GM13977 (cell line): ENCODE data around the gene TTI1.

Source experiments
- DNase-seq: peaks from one replicate; pipeline ENCODE4 v3.0.0; 2012; ENCODE audit warnings: low spot score
- CTCF ChIP-seq: IDR thresholded peaks from 2 replicates; pipeline ENCODE4 v1.5.1; 2012; ENCODE audit warnings: mild to moderate bottlenecking, control low read depth; ENCODE audit not compliant: insufficient read depth; ENCODE audit errors: extremely low read depth, missing control alignments
- in situ Hi-C: fragments of 300-500 bp; cut with MboI; formaldehyde crosslinking; loops from one replicate; pipeline ENCODE4 v1.12.0; 2022; ENCODE audit warnings: low sequenced_read_pairs, low pct_unique_long_range_greater_than_20kb, mixed read lengths, inconsistent platforms; ENCODE audit not compliant: unreplicated experiment

The TTI1 gene

DNA sequence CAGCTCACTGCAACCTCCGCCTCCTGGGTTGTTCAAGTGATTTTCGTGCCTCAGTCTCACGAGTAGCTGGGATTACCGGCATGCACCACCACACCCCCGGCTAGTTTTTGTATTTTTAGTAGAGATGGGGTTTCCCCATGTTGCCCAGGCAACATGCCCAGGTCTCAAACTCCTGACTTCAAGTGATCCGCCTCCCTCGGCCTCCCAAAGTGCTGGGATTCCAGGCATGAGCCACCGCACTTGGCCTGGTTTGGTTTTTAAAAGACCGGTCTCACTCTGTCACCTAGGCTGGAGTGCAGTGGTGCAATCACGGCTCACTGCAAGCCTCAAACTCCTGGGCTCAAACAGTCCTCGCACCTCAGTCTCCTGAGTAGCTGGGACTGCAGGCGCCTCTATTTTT, 90.2 kb downstream of the TTI1 start:
- no peak for TF ChIP-seq CTCF
- in situ Hi-C loops = no loop called here
- no peak for DNase-seq

GRCh38 chr20:37941992-37942391, 91.3 kb downstream of the TTI1 start:
- no peak for TF ChIP-seq CTCF
- DNase-seq = no peak
- in situ Hi-C loops = no loop called here

- DNase-seq = no peak
- TF ChIP-seq CTCF = peak; percentile 19
- in situ Hi-C loops = no loop called here
Observed at GRCh38 chr20:37941332-37941731, 91.9 kb downstream of the TTI1 start.

- in situ Hi-C loops = no loop called here
- no peak for DNase-seq
- no peak for TF ChIP-seq CTCF
Observed at GRCh38 chr20:37940858-37941257, 92.4 kb downstream of the TTI1 start.

GRCh38 chr20:37939701-37940560, 93.3 kb downstream of the TTI1 start:
- no peak for DNase-seq
- in situ Hi-C loops = no loop called here
- no peak for TF ChIP-seq CTCF

GRCh38 chr20:37938954-37939353, 94.3 kb downstream of the TTI1 start:
- in situ Hi-C loops = no loop called here
- no peak for TF ChIP-seq CTCF
- DNase-seq = no peak
